Thymus (tissue), 11 donors: ENCODE measurements around the gene GALP. TPM values are rescaled to one million over a fixed set of nuclear protein-coding genes. Genes with fewer than 3 reads are reported as not detected.
A peak's percentile ranks its signal among the peaks of the same experiment; 100 is the strongest.

Experiments
- DNase-seq, 9 donors: peaks; one replicate each; pipeline ENCODE4 v3.0.0-alpha.2; 2013; ENCODE audit warnings: low spot score in 9 of 9, low read depth in 6 of 9, missing footprints in 1 of 9
- H3K27ac ChIP-seq, 2 donors: one replicate each; pipeline ENCODE4 v1.5.1; 2013; ENCODE audit warnings: control low read depth in 1 of 2, low read depth in 1 of 2, low read length in 1 of 2, mild to moderate bottlenecking in 1 of 2, moderate library complexity in 1 of 2
- H3K27me3 ChIP-seq, 2 donors: one replicate each; pipeline ENCODE4 v1.5.1; 2013; ENCODE audit warnings: low read length in 1 of 2; ENCODE audit not compliant: control insufficient read depth in 2 of 2, insufficient read depth in 1 of 2
- H3K36me3 ChIP-seq, 2 donors: one replicate each; pipeline ENCODE4 v1.5.1; 2013; ENCODE audit warnings: low read length in 1 of 2, mild to moderate bottlenecking in 1 of 2, moderate library complexity in 1 of 2; ENCODE audit not compliant: control insufficient read depth in 2 of 2, insufficient read depth in 2 of 2
- H3K4me1 ChIP-seq, 2 donors: one replicate each; pipeline ENCODE4 v1.5.1; 2013; ENCODE audit warnings: low read length in 2 of 2; ENCODE audit not compliant: control insufficient read depth in 2 of 2, insufficient read depth in 2 of 2
- H3K4me3 ChIP-seq, 2 donors: one replicate each; pipeline ENCODE4 v1.5.1; 2013; ENCODE audit warnings: low read length in 2 of 2, control low read depth in 1 of 2, mild to moderate bottlenecking in 1 of 2
- H3K9me3 ChIP-seq, 2 donors: one replicate each; pipeline ENCODE4 v1.5.1; 2013; ENCODE audit warnings: low read length in 1 of 2, mild to moderate bottlenecking in 1 of 2; ENCODE audit not compliant: control insufficient read depth in 2 of 2, insufficient read depth in 1 of 2
- WGBS: extraction: QIAGEN DNeasy Blood & Tissue Kit; methylation state at CpG from one replicate; pipeline ENCODE4 v1.1.7; 2013; 5-methylcytosine and 5-hydroxymethylcytosine counted together
- polyA plus RNA-seq: library from polyadenylated mRNA; stranded (reverse); fragments of 200-250 nt; gene quantifications from one replicate; pipeline ENCODE4 v1.2.3, GENCODE V29; 2013
- total RNA-seq: library from RNA; stranded (reverse); fragments of 120-200 nt; gene quantifications from one replicate; pipeline ENCODE4 v1.2.4, GENCODE V29; 2013
- donor health status: healthy.

Gene GALP
- total and polyA plus RNA-seq, 2 donors, result 0.39 TPM; not detected in 1

DNA sequence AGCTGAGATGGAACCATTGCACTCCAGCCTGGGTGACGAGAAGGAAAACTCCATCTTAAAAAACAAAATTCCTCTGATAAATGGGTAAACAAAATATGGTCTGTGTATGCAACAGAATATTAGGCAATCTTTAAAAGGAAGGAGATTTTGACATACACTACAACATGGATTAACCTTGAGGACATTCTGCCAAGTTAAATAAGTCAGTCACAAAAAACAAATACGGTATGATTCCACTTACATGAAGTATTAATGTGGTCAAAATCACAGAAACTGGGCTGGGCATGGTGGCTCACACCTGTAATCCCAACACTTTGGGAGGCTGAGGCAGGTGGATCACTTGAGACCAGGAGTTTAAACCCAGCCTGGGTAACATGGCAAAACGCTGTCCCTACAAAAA is 37.7 kb upstream of the GALP start:
- no peak overlapping the region for H3K4me3 ChIP-seq
- DNase-seq, result no peak
- no peaks in the 10 kb centered on the region for H3K27me3 ChIP-seq
- no peak overlapping the region for H3K27ac ChIP-seq
- peaks cover 19 to 23% of the 10 kb centered on the region in 2 donors for H3K4me1 ChIP-seq
- H3K9me3 ChIP-seq, result no peaks in the 10 kb centered on the region
- H3K36me3 ChIP-seq, result peaks cover 0 to 2% of the 10 kb centered on the region in 2 donors
- WGBS, result 94% methylated on average over 3 of the region's 3 CpGs

DNA sequence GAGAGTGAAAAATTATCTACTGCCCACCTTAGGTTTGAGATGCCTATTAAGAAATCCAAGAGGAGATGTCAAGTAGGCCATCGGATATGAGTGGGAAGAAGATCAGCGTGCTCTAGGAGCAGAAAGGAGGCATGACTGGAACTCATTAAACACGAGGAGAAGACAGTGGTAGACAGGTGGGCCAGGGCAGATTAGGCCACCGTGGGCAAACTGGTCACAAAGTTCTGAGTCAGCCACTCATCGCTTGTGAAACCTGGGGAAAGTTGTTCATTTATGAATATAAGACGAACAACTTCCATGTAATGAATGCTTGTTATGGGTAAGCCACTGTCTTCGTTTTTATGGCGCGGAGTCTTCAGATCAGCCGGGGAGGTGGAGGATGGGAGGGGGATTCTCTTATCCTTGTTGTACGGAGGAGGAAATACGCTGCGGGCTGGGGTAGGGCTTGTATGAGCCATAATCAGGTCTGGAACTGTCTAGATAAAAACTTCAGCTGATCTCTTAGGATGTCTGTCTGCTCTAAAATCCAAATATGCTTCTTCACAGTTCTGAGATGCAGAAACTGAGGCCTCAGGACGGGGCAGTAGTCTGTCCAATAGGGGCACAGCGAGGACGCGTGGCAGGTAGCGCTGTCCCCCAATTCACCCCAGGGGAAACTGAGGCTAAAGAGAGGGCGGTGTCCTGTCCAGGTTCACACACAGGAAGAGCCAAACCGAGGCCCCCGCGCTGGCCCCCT is 35.8 kb upstream of the GALP start:
- peaks cover 0 to 4% of the 10 kb centered on the region in 2 donors for H3K36me3 ChIP-seq
- peak overlapping the region; percentile 77 to 93 for H3K27ac ChIP-seq
- no peaks in the 10 kb centered on the region for H3K27me3 ChIP-seq
- DNase-seq, result peak in 1 of 9 donors; percentile 43
- peak overlapping the region; percentile 68 to 74 for H3K4me3 ChIP-seq
- 39% methylated on average over 22 of the region's 22 CpGs for WGBS
- H3K9me3 ChIP-seq, result no peaks in the 10 kb centered on the region
- H3K4me1 ChIP-seq, result peaks cover 36 to 42% of the 10 kb centered on the region in 2 donors

DNA sequence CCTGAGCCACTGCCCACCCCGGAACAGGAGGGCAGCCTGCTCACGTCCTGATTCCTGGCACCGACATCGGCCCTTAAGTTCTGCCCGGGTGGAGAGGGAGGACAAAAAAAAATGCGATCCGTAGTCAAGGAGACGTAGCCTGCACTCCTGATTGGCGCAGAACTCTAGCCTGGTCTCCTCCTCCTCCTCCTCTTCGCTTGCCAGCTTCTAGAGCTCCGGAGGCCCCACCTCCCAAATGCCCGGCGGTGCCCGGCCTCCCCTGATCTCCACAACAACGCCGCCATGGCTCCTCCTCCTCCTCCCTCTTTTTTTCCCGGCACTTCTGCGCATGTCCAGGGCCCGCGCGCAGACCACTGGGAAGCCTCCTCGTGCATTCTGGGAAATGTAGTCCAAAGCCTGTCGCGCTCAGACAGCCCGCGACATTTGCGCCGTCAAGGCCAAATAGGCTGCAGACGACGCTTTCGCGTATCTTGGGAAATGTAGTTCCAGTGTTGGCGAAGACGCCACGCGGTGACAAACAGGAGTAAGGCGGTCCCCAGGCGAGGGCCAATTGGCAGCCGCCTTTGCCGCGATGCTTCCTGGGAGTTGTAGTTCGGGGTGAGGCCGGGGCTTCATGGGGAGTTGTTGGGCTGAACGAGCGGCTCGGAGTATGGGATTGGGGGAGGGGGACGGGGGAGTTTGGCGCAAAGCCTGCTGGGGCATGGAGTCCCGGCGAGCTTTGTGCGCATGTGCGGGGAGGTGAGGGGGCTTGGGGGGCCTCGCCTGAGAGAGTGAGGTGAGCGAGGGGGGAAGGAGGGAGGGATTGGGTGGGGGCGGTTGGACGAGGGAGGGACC is 35.0 kb upstream of the GALP start, which contains the start of gene ZNF444:
Gene ZNF444, plus strand, starts transcription at position 705 of the 834 bp plus-strand sequence. CDS start 5,625 bp downstream, outside the sequence.
- peak; percentile 98 to 100 (median 99) for DNase-seq
- under 1% methylated on average over 56 of the region's 56 CpGs for WGBS
- H3K36me3 ChIP-seq, result peaks cover 0 to 4% of the 10 kb centered on the region in 2 donors
- peak within 1 kb of the TSS; percentile 68 to 74 for H3K4me3 ChIP-seq
- no peaks in the 10 kb centered on the region for H3K27me3 ChIP-seq
- peaks cover 36 to 44% of the 10 kb centered on the region in 2 donors for H3K4me1 ChIP-seq
- H3K27ac ChIP-seq, result peak within 1 kb of the TSS; percentile 93 to 97
- no peaks in the 10 kb centered on the region for H3K9me3 ChIP-seq

DNA sequence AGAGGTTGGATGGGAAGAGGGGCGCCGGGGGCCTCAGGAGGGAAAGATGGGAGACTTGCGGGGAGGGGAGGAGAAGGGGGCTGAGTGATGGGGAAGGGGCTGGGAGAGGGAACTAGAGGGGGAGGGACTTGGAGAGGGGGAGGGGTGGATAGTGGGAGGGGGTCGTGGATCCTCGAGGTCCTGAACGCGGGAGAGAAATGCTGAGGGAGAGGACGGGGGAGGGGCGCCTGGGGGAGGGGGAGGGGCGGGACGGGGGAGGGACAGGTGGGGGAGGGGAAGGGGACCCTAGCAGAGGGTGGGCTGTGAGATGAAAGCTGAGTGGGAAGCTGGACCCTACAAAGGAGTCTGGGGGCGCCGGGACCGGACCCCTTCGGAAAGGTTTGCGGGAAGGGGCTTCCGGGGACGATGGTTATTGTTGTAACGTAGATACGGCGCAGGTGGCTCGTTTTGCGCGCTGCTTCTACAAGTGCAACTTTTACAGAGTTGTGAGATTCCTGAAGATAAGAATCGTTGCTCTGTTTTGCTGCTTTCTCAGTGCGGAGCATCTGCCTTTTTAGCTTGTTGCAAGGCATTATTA is 34.3 kb upstream of the GALP start:
- DNase-seq, result peak in 8 of 9 donors; percentile 53 to 89 (median 72)
- Histone ChIP-seq H3K27ac (peak overlapping the region; percentile 93 to 97), H3K27me3 (no peaks in the 10 kb centered on the region), H3K4me3 (peak overlapping the region; percentile 68 to 74), H3K9me3 (no peaks in the 10 kb centered on the region), H3K4me1 (peaks cover 36 to 44% of the 10 kb centered on the region in 2 donors), H3K36me3 (peaks cover 4 to 9% of the 10 kb centered on the region in 2 donors)
- 2% methylated on average over 25 of the region's 26 CpGs for WGBS

DNA sequence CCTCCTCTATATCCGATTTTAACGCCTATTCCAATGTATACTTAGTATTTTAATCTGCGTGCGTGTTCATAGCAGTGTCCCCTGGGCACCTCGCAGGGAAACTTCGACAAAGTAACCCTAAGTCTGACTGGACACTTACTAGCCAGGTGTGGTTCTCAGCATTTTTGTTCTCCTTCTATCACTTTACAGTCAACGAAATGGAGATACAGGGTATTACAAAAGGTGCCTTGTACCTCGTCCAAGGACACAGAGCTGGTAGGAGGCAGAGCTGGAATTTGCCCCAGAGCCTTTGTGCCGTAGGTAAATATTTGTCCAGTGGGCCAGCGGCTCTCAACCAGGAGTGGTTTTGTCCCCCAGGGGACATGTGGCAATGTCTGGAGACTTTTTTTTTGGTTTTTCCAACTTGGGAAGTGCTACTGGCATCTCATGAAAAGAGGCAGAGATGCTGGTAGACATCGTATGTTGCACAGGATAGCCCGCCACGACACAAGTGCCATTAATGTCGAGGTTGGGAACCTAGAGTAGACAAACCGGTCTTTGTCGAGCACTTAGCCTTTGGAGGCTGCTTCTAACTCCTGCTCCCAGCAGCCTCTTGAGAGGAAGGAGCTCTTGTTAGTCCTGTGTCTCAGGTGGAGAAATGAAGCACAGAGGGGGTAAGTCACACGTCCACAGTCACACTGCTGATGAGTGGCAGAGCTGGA is 33.6 kb upstream of the GALP start:
- H3K9me3 ChIP-seq, result no peaks in the 10 kb centered on the region
- WGBS, result 71% methylated on average over 17 of the region's 17 CpGs
- peak overlapping the region; percentile 93 to 97 for H3K27ac ChIP-seq
- H3K4me1 ChIP-seq, result peaks cover 36 to 44% of the 10 kb centered on the region in 2 donors
- peaks cover 5 to 16% of the 10 kb centered on the region in 2 donors for H3K36me3 ChIP-seq
- DNase-seq, result no peak
- H3K27me3 ChIP-seq, result no peaks in the 10 kb centered on the region
- peak overlapping the region; percentile 68 to 74 for H3K4me3 ChIP-seq

DNA sequence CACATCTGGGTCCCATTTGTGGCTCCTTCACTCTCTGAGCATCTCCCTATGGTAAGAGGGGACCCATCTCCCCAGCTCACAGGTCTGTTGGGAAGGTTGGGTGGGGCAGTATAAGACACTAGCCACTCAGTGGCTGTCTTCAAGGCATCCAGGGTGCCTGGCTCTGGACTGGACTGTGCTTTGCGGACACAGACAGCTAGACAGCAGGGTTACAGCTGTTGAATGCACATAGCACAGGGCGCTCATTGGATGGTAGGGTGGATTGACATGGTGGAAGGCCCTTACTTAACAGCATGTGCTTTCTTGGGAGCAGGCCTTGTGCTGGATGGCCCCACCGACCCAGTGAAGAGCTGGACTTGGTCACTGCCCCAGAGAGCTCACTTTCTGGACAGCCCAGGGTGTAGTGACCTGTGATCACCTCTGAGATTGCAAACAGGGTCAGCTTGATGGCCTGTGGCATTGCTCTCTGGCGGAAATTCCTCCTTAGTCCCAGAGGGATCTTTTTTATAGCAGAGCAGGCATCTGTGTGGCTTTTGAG is 32.8 kb upstream of the GALP start:
- no peak for DNase-seq
- Histone ChIP-seq H3K27me3 (no peaks in the 10 kb centered on the region), H3K27ac (peak overlapping the region; percentile 56 to 97), H3K4me3 (peak overlapping the region in 1 of 2 donors; percentile 74), H3K4me1 (peaks cover 36 to 44% of the 10 kb centered on the region in 2 donors), H3K9me3 (no peaks in the 10 kb centered on the region), H3K36me3 (peaks cover 9 to 24% of the 10 kb centered on the region in 2 donors)
- WGBS, result 98% methylated on average over 4 of the region's 4 CpGs

DNA sequence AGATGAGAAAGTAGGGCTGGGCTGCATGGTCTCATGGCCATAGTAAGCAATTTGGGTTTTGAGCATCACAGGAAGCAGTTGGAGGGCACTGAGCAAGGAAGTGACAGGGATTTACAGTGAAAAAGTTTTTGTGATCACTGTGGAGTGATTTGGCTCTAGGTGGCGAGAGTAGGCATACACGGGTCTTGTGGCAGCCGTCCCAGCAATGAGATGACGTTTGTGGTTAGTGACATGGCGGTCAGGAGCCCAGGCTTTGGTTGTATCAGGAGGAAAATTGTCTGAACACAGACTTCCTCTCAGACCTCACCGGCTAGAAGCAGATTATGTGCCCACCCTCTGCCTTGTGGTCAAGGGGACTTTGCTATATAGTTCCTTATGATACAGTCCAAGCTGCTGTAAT is 31.4 kb upstream of the GALP start:
- peaks cover 16 to 34% of the 10 kb centered on the region in 2 donors for H3K36me3 ChIP-seq
- H3K27ac ChIP-seq, result peak overlapping the region in 1 of 2 donors; percentile 50
- H3K9me3 ChIP-seq, result no peaks in the 10 kb centered on the region
- H3K27me3 ChIP-seq, result no peaks in the 10 kb centered on the region
- no peak for DNase-seq
- 13% methylated on average over 6 of the region's 6 CpGs for WGBS
- no peak overlapping the region for H3K4me3 ChIP-seq
- H3K4me1 ChIP-seq, result peaks cover 36 to 44% of the 10 kb centered on the region in 2 donors

DNA sequence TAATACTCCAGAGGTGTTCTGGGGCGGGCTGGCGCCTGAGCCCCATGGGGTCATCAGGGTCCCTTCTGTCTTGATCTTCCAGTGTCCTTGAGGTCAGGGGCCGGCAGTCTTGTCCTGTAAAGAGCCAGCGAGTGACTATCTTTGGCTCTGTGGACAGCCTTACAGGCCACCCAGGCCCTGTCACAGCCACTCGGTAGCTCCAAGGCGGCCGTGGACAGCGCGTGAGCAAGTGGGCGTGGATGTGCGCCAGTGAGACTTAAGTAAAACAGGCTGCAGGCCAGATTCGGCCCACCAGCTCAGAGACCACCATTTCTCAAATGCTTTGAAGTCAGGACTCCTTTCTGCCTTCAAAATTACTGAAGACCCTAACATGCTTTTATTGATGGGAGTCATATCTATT is 31.0 kb upstream of the GALP start:
- no peaks in the 10 kb centered on the region for H3K27me3 ChIP-seq
- H3K4me1 ChIP-seq, result peaks cover 33 to 41% of the 10 kb centered on the region in 2 donors
- H3K4me3 ChIP-seq, result no peak overlapping the region
- H3K36me3 ChIP-seq, result peaks cover 21 to 38% of the 10 kb centered on the region in 2 donors
- no peaks in the 10 kb centered on the region for H3K9me3 ChIP-seq
- peak overlapping the region in 1 of 2 donors; percentile 50 for H3K27ac ChIP-seq
- WGBS, result 94% methylated on average over 12 of the region's 12 CpGs
- no peak for DNase-seq
